ENCODE measurements around the gene SMYD3.

Gene SMYD3

DNA sequence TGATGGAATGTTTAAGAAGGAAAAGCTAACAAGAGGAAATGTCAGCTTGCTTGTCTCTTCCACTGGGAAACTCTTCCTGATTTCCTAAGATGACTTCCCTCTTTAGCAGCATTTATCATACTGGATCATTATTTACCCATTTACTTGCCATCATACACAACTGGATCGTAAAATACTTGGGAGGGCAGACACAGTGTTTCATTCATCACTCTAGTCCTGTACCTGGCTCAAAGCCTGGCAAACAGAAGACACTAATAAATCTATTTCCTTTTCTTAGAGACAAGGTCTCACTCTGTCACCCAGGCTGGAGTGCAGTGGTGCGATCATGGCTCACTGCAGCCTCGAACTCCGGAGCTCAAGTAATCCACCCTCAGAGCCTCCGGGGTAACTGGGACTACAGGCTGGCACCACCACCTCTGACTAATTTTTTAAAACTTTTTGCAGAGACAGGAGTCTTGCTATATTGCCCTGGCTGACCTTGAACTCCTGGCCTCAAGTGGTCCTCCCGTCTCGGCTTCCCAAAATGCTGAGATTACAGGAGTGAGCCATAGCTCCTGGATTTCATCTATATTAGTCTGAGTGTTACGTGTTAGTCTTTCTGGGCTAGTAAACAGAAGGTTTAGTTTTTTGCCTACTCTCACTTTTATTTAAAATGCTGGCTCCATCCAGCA, 574.6 kb downstream of the SMYD3 start:
- no peak for DNase-seq

GRCh38 chr1:245931450-245931849, 575.6 kb downstream of the SMYD3 start:
- DNase-seq = no peak

DNA sequence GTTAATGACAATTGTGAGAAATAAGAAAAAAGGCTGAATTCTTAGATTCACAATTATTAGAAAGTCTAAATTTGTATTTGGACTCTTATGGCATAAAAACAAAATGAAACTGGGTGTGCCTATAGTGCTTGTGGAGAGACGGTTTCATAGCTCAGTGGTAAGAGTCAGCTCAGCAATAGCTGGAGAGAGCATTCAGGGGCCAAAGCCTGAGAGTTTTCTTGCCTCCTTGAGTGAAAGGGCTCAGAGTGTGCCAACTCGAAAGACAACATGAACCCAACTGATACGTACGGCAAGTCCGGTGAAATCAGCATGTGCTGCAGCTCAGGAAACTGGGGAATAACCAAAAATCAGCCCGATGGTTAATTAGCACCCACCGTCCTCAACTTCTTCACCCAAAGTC, 577.9 kb downstream of the SMYD3 start:
- DNase-seq = no peak

- no peak for DNase-seq
These were observed 580.2 kb downstream of the SMYD3 start for GRCh38 chr1:245926888-245927287.

- DNase-seq = no peak
These were observed 583.9 kb downstream of the SMYD3 start for GRCh38 chr1:245923215-245923614.

DNA sequence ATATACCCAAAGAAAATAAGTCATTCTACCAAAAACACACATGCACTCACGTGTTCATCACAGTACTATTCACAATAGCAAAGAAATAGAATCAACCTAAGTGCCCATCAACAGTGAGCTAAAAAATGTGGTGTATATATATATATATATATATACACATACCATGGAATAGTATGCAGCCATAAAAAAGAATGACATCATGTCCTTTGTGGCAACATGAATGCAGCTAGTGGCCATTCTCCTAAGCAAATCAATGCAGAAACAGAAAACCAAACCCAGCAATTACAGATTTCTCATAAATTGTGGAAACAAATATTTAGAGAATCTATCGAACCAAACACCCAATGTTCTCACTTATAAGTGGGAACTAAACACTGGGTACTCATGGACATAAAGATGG, 585.7 kb downstream of the SMYD3 start:
- no peak for DNase-seq

- DNase-seq = no peak
These were observed 589.7 kb downstream of the SMYD3 start for GRCh38 chr1:245917403-245917802.

- DNase-seq = no peak
These were observed 591.2 kb downstream of the SMYD3 start for GRCh38 chr1:245915841-245916240.

- DNase-seq = no peak
These were observed 591.7 kb downstream of the SMYD3 start for GRCh38 chr1:245915406-245915805.

DNA sequence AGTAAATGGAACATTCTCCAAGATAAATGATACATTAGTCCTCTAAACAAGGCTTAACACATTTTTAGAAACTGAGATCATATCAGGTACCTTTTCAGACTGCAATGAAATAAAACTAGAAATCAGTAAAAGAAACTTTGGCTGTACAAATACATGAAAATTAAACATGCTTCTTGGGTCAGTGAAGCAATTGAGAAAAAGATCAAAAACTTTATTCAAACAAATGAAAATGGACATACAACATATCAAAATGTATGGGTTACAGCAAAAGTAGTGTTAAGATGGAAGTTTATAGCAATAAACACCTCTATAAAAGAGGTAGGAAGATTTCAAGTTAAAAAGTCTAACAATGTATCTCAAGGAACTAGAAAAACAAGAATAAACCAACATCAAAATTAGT, 598.5 kb downstream of the SMYD3 start:
- no peak for DNase-seq

GRCh38 chr1:245906207-245906606, 600.9 kb downstream of the SMYD3 start:
- DNase-seq = no peak

DNA sequence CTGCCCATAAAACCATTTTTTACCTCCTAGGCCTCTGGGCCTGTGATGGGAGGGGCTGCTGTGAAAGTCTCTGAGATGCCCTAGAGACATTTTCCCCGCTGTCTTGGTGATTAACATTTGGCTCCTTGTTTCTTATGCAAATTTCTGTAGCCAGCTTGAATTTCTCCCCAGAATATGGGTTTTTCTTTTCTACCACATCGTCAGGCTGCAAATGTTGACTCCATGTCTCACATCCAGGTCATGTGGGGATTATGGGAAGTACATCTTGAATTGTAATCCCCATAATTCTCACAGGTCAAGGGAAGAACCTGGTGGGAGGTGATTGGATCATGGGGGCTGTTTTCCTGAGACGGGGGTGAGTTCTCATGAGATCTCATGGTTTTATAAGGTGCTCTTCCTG, 603.2 kb downstream of the SMYD3 start:
- no peak for DNase-seq

DNA sequence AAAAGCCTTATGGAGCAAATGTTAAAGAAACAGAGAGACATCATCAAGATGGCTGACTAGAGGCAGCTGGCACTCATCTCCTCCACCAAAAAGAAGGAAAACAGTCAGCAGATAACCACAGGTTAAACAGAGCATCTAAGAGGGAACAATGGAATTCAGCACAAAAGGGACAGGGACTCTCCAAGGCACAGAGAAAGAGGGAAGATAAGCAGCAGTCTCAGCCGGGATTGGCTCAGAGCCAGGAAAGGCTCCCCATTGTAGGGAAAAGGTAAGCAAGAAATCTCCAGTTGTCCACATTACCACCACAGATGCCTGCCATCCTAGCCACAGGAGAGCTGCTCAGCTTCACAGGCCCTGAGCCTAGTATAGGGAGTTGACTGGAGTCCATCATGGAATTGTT, 605.5 kb downstream of the SMYD3 start:
- no peak for DNase-seq

DNA sequence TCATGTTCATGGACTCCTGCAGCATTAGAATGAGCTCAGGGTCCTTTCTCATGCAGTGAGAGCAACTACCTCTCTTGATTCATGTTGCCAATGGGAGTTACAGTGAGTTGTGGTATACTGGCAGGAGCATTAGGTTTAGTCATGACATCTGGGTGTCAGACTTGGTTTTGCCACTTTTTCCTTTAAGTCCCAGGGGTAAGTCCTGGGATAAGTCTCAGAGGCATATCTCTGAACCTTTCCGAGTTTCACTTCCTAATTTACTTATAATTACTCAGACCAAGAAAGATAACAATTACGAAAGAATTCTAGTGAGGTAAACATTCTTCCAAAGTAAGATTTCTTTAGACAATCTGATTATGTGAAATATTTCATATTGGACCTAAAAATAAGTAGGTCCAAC, 606.0 kb downstream of the SMYD3 start:
- DNase-seq = peak; percentile 21

- no peak for DNase-seq
These were observed 608.5 kb downstream of the SMYD3 start for GRCh38 chr1:245898581-245898980.

- DNase-seq = no peak
These were observed 610.8 kb downstream of the SMYD3 start for GRCh38 chr1:245896258-245896657.

- DNase-seq = no peak
These were observed 611.6 kb downstream of the SMYD3 start for GRCh38 chr1:245895455-245895959.

- no peak for DNase-seq
These were observed 612.2 kb downstream of the SMYD3 start for GRCh38 chr1:245894843-245895242.

GRCh38 chr1:245893025-245893424, 614.1 kb downstream of the SMYD3 start:
- DNase-seq = no peak

DNA sequence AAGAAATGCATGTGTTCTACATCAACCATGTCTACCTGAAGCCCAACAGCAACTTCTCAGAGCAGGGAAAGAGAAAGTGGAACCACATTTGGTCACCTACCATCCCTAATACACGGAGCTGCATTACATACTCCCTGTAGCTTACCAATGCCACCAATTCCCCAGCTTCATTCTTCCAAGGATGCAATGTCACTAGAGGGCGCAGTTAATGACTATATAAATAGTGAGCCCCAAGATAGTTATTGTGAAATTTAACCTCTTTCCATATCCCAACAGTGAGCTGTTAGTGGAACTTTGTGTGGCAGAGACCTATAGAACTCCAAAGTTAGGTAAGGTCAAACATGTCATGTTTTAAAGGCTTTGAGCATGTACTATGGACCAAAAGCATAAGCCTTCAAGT, 618.3 kb downstream of the SMYD3 start:
- DNase-seq = no peak

- DNase-seq = no peak
These were observed 619.2 kb downstream of the SMYD3 start for GRCh38 chr1:245887829-245888228.

DNA sequence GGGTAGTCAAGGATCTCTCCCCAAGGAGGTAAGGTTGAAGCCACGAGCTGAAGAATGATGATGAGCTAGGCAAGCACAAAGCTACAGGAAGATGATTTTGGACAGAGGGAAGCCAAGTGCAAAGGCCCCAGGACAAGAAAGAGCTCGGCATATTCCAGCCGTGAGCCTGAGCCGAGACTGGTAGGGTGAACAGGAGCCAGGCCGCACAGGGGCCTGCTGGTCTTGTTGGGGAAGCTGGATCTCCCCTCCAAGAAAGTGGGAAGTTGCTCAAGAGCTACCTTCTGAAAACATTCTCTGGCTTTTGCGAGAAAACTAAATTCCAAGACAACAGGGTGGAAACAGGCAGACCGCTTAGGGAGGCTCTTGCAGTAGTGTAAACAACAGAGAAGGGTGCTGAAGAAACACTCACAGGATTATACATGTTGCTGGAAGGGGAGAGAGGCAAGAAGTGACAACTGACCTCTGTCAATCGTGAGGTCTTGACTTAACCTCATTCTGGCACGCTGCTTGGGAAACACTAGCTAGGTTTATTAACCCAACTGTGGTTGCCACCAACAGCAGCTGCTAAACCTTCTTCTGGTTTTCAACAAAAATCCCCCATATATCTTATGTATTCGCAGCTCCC, 625.2 kb downstream of the SMYD3 start:
- no peak for DNase-seq

DNA sequence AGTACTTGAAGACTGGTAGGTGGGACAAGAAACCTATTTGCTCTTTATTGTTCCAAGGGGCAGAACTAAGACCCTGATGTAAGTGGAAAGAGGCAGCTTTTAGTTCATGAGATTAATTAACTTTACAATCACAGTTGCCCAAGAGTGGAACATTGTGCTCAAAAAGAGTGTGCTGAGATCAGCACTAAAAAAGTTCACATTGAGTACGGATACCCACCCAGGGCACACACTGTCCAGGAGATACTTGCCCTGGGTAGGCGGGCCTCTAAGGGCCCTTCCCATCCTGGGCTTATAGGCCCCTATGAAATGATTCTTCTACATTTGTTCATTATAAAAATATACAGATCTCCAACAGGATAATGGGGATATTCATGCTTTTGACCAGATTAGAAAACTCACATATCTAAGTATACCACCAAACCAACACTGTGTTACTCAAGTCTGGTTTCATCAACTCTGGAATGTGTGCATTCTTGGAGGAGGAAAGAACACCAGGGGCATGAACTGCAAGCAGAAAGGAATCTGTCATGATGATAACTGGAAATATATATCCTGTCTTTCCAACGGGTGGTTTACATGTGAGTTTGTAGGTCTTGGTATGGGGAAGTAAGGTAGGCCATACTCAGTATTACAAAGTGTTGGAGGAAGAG, 626.2 kb downstream of the SMYD3 start:
- DNase-seq = no peak

- no peak for DNase-seq
These were observed 628.0 kb downstream of the SMYD3 start for GRCh38 chr1:245879091-245879490.
